ENCODE results near the gene CYP26B1. TPM values are rescaled to one million over a fixed set of nuclear protein-coding genes. Genes with fewer than 3 reads are reported as not detected.

The CYP26B1 gene
- total RNA-seq, 1 donor from 2014 or later: 0.17 TPM

GRCh38 chr2:72182547-72182946 is 34.9 kb upstream of the CYP26B1 start:
- DNase-seq (ENCODE audit: low read depth): no peak
- H3K4me3 ChIP-seq (ENCODE audit: low read depth, low read length): no peak overlapping the region
- no peak for TF ChIP-seq CTCF (conservative IDR thresholded peaks at IDR 0.05; ENCODE audit: low read depth, low read length)

DNA sequence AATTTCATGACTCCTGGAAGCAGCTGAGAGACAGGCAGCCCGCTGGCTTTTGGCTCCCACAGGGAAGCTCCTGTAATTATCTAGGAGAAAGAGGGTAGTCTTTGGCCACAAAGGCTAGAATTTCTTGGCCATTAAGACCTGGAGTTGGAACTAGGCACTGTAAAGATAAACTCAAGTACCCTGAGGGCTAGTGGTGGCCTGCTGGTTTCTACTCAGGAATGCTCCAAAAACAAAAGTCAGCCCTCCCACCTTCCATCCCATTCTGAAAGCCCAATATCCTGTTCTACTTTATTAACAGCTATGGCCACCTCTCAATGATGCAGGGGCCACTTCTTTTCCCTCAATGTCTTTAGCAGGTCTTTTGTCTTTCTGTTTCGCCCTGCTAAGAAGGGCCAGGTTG is 34.0 kb upstream of the CYP26B1 start:
- TF ChIP-seq CTCF (conservative IDR thresholded peaks at IDR 0.05; ENCODE audit: low read depth, low read length): no peak
- DNase-seq (ENCODE audit: low read depth): no peak
- no peak overlapping the region for H3K4me3 ChIP-seq (ENCODE audit: low read depth, low read length)

- H3K4me3 ChIP-seq (ENCODE audit: low read depth, low read length): no peak overlapping the region
- no peak for TF ChIP-seq CTCF (conservative IDR thresholded peaks at IDR 0.05; ENCODE audit: low read depth, low read length)
- no peak for DNase-seq (ENCODE audit: low read depth)
Measured at GRCh38 chr2:72180351-72180750, 32.7 kb upstream of the CYP26B1 start.

DNA sequence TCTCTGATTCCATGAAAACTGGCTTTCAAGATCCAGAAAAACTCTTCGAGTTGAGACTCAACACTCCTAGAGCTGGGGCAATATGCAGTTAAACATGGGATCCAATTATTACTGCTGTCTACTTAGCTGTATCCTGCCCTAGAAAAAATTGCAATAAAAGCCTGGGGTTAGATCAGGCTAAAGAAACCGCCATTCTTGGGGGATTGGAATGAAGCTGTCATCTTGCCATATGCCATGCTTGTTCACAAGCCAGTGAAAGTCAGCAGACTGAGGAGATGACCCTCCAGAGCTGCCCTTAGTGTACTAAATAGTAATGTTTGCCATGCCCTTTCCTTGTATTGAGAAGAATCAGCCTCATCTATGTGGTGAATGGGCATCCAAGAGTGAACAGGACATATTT is 30.9 kb upstream of the CYP26B1 start:
- TF ChIP-seq CTCF (conservative IDR thresholded peaks at IDR 0.05; ENCODE audit: low read depth, low read length): no peak
- DNase-seq (ENCODE audit: low read depth): no peak
- no peak overlapping the region for H3K4me3 ChIP-seq (ENCODE audit: low read depth, low read length)

- no peak overlapping the region for H3K4me3 ChIP-seq (ENCODE audit: low read depth, low read length)
- DNase-seq (ENCODE audit: low read depth): no peak
Measured at GRCh38 chr2:72176281-72176680, 28.6 kb upstream of the CYP26B1 start.

GRCh38 chr2:72175636-72176035 is 28.0 kb upstream of the CYP26B1 start:
- no peak overlapping the region for H3K4me3 ChIP-seq (ENCODE audit: low read depth, low read length)
- DNase-seq (ENCODE audit: low read depth): no peak
- no peak for TF ChIP-seq CTCF (conservative IDR thresholded peaks at IDR 0.05; ENCODE audit: low read depth, low read length)

More at GRCh38 chr2:72176281-72176680, 28.6 kb upstream of the CYP26B1 start:
- no peak for TF ChIP-seq CTCF (conservative IDR thresholded peaks at IDR 0.05; ENCODE audit: low read depth, low read length)

- no peak for DNase-seq (ENCODE audit: low read depth)
- no peak for TF ChIP-seq CTCF (conservative IDR thresholded peaks at IDR 0.05; ENCODE audit: low read depth, low read length)
- no peak overlapping the region for H3K4me3 ChIP-seq (ENCODE audit: low read depth, low read length)
Measured at GRCh38 chr2:72173640-72174321, 26.1 kb upstream of the CYP26B1 start.
